Measurements from ENCODE around the gene RAB31.

GRCh38 chr18:9900699-9901098 lies 192.6 kb downstream of the RAB31 start:
- TF ChIP-seq, protein P1, sequence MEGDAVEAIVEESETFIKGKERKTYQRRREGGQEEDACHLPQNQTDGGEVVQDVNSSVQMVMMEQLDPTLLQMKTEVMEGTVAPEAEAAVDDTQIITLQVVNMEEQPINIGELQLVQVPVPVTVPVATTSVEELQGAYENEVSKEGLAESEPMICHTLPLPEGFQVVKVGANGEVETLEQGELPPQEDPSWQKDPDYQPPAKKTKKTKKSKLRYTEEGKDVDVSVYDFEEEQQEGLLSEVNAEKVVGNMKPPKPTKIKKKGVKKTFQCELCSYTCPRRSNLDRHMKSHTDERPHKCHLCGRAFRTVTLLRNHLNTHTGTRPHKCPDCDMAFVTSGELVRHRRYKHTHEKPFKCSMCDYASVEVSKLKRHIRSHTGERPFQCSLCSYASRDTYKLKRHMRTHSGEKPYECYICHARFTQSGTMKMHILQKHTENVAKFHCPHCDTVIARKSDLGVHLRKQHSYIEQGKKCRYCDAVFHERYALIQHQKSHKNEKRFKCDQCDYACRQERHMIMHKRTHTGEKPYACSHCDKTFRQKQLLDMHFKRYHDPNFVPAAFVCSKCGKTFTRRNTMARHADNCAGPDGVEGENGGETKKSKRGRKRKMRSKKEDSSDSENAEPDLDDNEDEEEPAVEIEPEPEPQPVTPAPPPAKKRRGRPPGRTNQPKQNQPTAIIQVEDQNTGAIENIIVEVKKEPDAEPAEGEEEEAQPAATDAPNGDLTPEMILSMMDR (conservative IDR thresholded peaks at IDR 0.05; ENCODE audit: low read depth, low read length), result no peak
- TF ChIP-seq EZH2 (IDR thresholded peaks at IDR 0.05; ENCODE audit: borderline replicate concordance, low read depth, low read length, poor library complexity, severe bottlenecking), result no peak
